Measurements from ENCODE around the gene DYRK2. TPM values are rescaled to one million over a fixed set of nuclear protein-coding genes. Genes with fewer than 3 reads are reported as not detected.
"Not testable (repeated sequence)": the region's sequence is repeated elsewhere in the genome, so short reads cannot be mapped to it uniquely, and the experiment has no call there.

DYRK2 gene
- polyA plus RNA-seq, 3 donors = 23.4 to 29.0 (median 23.5) TPM

GRCh38 chr12:67669217-67669933, 20.8 kb downstream of the DYRK2 start:
- no peak for DNase-seq (ENCODE audit: low read depth in 3 of 3, low spot score in 2 of 3)

DNA sequence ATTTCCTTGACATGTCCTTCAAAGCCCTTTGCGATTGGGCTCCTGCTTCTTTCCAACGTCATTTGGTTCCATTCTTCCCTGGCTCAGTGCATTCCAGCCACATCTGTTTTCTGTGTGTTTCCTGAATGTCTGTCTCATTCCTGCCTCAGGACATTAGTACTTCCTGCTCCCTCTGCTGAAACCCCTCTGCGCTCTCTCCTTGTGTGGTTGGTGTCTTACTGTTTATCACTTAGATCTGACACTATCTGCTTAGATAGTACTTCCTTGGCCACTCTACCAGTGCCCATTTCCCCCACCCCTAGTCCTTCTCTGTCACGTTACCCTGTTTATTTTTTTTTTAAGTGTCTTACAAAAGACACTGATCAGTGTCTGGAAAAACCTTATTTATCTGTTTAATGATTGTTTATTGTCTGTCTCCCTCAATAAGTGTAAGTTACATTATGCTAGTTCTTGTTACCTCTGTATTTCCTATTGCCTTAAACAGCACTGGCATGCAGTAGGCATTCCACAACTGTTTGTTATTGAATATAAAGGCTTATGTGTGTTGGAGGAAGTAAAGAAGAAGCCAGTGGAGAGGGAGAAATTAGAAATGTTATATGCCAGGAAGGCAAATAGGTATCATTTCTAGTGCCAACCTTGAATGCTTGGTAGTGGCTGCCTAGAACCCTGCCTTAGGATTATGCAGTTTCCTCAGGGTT, 21.5 kb downstream of the DYRK2 start:
- no peak for DNase-seq (ENCODE audit: low read depth in 3 of 3, low spot score in 2 of 3)

GRCh38 chr12:67671419-67671818, 22.9 kb downstream of the DYRK2 start:
- DNase-seq (ENCODE audit: low read depth in 3 of 3, low spot score in 2 of 3) = no peak

DNA sequence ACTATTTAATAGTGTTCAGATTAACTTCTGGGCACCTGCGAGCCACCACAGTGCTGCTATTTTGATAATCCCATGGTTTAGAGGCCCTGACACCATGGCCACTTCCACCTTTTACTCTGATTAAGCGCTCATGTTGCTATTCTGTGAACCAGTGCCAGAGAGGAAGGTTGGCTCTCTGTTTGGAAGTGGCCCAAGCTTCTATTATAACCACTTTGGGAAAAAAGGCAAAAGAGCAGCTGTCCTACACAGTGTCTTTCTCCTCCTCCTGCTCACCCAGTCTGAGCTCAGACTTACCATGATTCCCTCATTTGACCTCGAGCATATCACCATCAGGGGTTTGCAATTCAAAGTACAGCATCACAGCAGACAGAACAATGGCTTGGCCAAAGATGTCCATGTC, 23.3 kb downstream of the DYRK2 start:
- no peak for DNase-seq (ENCODE audit: low read depth in 3 of 3, low spot score in 2 of 3)

GRCh38 chr12:67672507-67672906, 24.0 kb downstream of the DYRK2 start:
- DNase-seq (ENCODE audit: low read depth in 3 of 3, low spot score in 2 of 3) = not testable (repeated sequence)

DNA sequence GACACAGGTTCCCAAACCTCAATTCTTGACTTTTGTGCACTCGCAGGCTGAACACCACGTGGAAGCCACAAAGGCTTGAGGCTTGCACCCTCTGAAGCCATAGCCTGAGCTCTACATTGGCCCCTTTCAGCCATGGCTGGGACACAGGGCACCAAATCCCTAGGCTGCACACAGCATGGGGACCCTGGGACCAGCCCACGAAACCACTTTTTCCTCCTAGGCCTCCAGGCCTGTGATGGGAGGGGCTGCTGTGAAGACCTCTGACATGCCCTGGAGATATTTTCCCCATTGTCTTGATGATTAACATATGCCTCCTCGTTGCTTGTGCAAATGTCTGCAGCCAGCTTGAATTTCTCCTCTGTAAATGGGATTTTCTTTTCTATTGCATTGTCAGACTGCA, 25.0 kb downstream of the DYRK2 start:
- DNase-seq (ENCODE audit: low read depth in 3 of 3, low spot score in 2 of 3) = not testable (repeated sequence)

DNA sequence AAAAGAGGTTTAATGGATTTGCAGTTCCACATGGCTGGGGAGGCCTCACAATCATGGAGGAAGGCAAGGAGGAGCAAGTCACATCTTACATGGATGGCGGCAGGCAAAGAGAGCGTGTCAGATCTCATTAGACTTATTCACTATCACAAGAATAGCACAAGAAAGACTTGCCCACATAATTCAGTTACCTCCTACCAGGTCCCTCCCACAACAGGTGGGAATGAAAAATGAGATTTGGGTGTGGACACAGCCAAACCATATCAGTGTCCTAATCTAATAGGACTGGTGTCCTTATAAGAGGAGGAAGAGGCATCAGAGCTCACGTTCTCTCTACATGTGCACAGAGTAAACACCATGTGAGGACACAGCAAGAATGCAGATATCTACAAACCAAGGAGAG, 25.9 kb downstream of the DYRK2 start:
- DNase-seq (ENCODE audit: low read depth in 3 of 3, low spot score in 2 of 3) = no peak

GRCh38 chr12:67676624-67677023, 28.1 kb downstream of the DYRK2 start:
- no peak for DNase-seq (ENCODE audit: low read depth in 3 of 3, low spot score in 2 of 3)

GRCh38 chr12:67677166-67677565, 28.6 kb downstream of the DYRK2 start:
- no peak for DNase-seq (ENCODE audit: low read depth in 3 of 3, low spot score in 2 of 3)

GRCh38 chr12:67681105-67681778, 32.7 kb downstream of the DYRK2 start:
- DNase-seq (ENCODE audit: low read depth in 3 of 3, low spot score in 2 of 3) = no peak

- DNase-seq (ENCODE audit: low read depth in 3 of 3, low spot score in 2 of 3) = no peak
Observed at GRCh38 chr12:67681941-67682620, 33.5 kb downstream of the DYRK2 start.

- DNase-seq (ENCODE audit: low read depth in 3 of 3, low spot score in 2 of 3) = no peak
Observed at GRCh38 chr12:67689385-67689784, 40.8 kb downstream of the DYRK2 start.

DNA sequence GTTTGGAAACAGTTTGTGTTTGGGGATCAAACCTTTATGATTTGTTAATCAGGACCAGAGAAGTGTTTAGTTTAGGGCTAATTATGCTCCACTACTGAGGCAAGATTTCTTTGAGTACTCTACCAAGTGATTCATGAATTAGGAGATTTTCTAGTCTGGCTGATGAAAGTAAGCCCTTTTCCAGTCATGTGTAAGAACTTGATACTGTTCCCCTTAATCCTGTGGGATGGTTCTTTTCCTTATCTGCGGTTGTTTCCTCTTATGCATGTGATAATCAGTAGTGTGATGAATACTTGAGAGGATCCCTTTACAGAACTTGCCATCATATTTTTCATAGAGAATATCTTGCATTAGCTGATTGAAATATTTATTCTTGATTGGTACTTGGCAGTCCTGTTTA, 42.1 kb downstream of the DYRK2 start:
- no peak for DNase-seq (ENCODE audit: low read depth in 3 of 3, low spot score in 2 of 3)

- no peak for DNase-seq (ENCODE audit: low read depth in 3 of 3, low spot score in 2 of 3)
Observed at GRCh38 chr12:67691220-67691619, 42.7 kb downstream of the DYRK2 start.

DNA sequence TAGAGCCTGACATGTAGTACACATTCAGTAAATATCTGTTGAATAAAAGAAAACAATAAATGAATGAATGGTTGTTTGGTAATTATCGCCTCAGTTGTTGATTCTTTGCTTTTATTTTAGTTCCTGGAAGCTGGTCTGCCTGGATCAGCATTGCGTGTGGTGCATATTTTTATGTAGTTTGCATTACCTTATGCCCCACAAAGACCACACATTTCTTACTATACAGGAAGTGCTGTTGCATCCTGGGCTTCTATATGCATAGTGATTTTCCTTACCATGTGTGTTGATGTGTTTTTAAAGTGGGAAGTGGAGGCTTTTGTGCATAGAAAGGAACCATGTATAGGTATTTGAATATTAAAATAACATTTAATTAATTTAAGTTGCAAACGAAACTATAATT, 43.6 kb downstream of the DYRK2 start:
- DNase-seq (ENCODE audit: low read depth in 3 of 3, low spot score in 2 of 3) = no peak

DNA sequence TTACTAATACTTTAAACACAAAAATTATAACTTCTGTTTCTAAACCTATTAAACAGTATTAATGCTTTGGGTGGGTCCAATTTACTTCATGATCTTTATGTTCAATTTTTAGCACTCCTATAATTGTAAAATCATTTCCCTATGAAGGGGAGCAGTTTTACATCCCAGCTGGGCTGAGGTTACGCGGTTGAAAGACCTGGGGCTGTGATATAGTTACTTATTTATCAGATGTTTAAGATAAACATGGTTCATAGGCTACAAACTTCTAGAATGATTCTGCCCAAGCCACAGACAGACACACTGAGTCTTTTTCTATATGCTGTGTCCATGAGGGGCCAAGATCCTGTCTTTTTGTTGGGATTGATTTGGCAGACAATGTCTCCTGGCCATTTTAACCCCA, 44.4 kb downstream of the DYRK2 start:
- DNase-seq (ENCODE audit: low read depth in 3 of 3, low spot score in 2 of 3) = no peak

DNA sequence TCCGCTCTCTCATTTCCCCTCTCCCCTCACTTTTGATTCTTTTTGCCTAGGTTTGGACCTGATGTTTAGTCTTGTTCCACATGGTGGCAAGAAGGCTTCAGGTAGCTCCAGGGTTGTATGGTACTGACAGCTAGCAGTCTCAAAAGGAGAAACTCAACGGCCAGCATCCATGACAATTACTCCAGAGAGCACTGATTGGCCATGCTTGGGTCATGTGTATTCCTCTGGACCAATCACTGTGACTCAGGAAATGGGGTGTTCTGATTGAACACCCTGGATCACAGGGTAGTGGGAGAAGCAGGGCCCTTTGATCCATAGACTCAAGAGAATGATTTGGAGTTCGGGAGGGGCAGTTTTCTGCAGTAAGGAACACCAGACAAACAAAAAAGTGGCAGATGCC, 45.3 kb downstream of the DYRK2 start:
- no peak for DNase-seq (ENCODE audit: low read depth in 3 of 3, low spot score in 2 of 3)

GRCh38 chr12:67694306-67694900, 45.9 kb downstream of the DYRK2 start:
- DNase-seq (ENCODE audit: low read depth in 3 of 3, low spot score in 2 of 3) = no peak

GRCh38 chr12:67695974-67696373, 47.4 kb downstream of the DYRK2 start:
- DNase-seq (ENCODE audit: low read depth in 3 of 3, low spot score in 2 of 3) = no peak

GRCh38 chr12:67697443-67697842, 48.9 kb downstream of the DYRK2 start:
- DNase-seq (ENCODE audit: low read depth in 3 of 3, low spot score in 2 of 3) = no peak

GRCh38 chr12:67697967-67698366, 49.4 kb downstream of the DYRK2 start:
- DNase-seq (ENCODE audit: low read depth in 3 of 3, low spot score in 2 of 3) = no peak
